Measurements from ENCODE around the gene PIAS3.

GRCh38 chr1:145887631-145888030 is 28.8 kb upstream of the PIAS3 start:
- TF ChIP-seq POLR2A (IDR thresholded peaks at IDR 0.05) (no peak), CTCF (IDR thresholded peaks at IDR 0.05) (no peak)
